Kidney (tissue), 14 donors: ENCODE results near the gene ARV1. TPM values are rescaled to one million over a fixed set of nuclear protein-coding genes. Genes with fewer than 3 reads are reported as not detected.

Source experiments
- DNase-seq, 5 donors: peaks; one replicate each; pipeline ENCODE4 v3.0.0-alpha.2; 2013 to 2020
- FAIRE-seq: peaks from 2 replicates; lab custom pipeline; 2012; peaks lifted over from hg19 to GRCh38; lab: Jason Lieb, UNC
- H3K27ac ChIP-seq, 2 donors: one replicate each; pipeline ENCODE4 v1.7.0; 2013; ENCODE audit warnings: low read depth in 2 of 2, low read length in 2 of 2, inconsistent platforms in 1 of 2
- H3K27me3 ChIP-seq: one replicate; pipeline ENCODE4 v1.7.1; 2013; ENCODE audit warnings: low read length, inconsistent platforms; ENCODE audit not compliant: control insufficient read depth, insufficient read depth
- H3K36me3 ChIP-seq, 3 donors: one replicate each; pipeline versions ENCODE4 v1.7.0 to v1.7.1; 2013; ENCODE audit warnings: low read length in 3 of 3, control low read depth in 1 of 3, inconsistent platforms in 1 of 3; ENCODE audit not compliant: insufficient read depth in 3 of 3, control insufficient read depth in 2 of 3
- H3K4me1 ChIP-seq, 3 donors: one replicate each; pipeline versions ENCODE4 v1.7.0 to v1.7.1; 2013; ENCODE audit warnings: low read length in 3 of 3, inconsistent platforms in 1 of 3, low read depth in 1 of 3; ENCODE audit not compliant: control insufficient read depth in 2 of 3, insufficient read depth in 2 of 3
- H3K4me3 ChIP-seq, 3 donors: one replicate each; pipeline versions ENCODE4 v1.7.0 to v1.8.1; 2013; ENCODE audit warnings: low read length in 3 of 3, control low read depth in 1 of 3, inconsistent platforms in 1 of 3
- H3K9ac ChIP-seq, 3 donors: one replicate each; pipeline versions ENCODE4 v1.7.0 to v1.7.1; 2013; ENCODE audit warnings: low read length in 3 of 3, control low read depth in 1 of 3, inconsistent platforms in 1 of 3
- H3K9me3 ChIP-seq, 3 donors: one replicate each; pipeline versions ENCODE4 v1.7.0 to v1.7.1; 2013; ENCODE audit warnings: low read length in 3 of 3, control low read depth in 1 of 3, inconsistent platforms in 1 of 3; ENCODE audit not compliant: control insufficient read depth in 2 of 3, insufficient read depth in 1 of 3
- intact Hi-C: fragments of 100-400 bp; cut with DNase I; formaldehyde crosslinking; loops from one replicate; pipeline ENCODE4 v1.11.1; 2022
- polyA plus RNA-seq: library from polyadenylated mRNA; stranded (reverse); fragments of 350-450 nt; fragmentation: Illumina TruSeq; extraction: RNeasy Lipid Tissue Mini Kit (QIAGEN cat#74804); gene quantifications from one replicate; pipeline ENCODE4 v1.2.3, GENCODE V29; 2014; ENCODE audit warnings: low read depth, low replicate concordance; ENCODE audit not compliant: insufficient read depth
- total RNA-seq: library from RNA; stranded (reverse); fragmentation: NEBNext Ultra II Directional; extraction: Animal tissue kit (Norgen Biotek cat#: 25700); gene quantifications from one replicate; pipeline ENCODE4 v1.2.1, GENCODE V29; 2021
- TF ChIP-seq, protein P1 (sequence below): IDR thresholded peaks from 3 replicates; pipeline ENCODE4 v1.5.1; 2012; ENCODE audit warnings: mild to moderate bottlenecking, moderate library complexity, borderline replicate concordance; ENCODE audit not compliant: insufficient read depth; ENCODE audit errors: extremely low read depth
- donor health status: control.
- donor health status: control.
- donor health status: control.
- donor health status: control.
- donor health status: control.
- donor health status: DM: yes; HTN: yes; CAD: no.
- donor health status: Normal renal cell carcinoma (clear cell type).

The ARV1 gene
- total and polyA plus RNA-seq, 2 donors from 2014 or later: 21.1 to 38.5 TPM

DNA sequence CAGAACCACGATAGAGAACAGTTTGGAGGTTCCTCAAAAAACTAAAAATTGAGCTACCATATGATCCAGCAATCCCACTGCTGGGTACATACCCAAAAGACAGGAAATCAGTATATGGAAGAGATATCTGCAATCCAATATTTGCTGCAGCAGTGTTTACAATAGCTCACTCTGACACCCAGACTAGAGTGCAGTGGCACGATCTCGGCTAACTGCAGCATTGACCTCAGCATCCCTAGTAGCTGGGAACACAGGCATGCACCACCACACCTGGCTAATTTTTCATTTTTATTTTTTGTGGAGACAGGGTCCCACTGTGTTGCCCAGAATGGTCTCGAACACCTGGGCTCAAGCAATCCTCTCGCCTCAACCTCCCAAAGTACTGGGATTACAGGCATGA is 13.4 kb upstream of the ARV1 start:
- intact Hi-C loops: no loop called here
- TF ChIP-seq, protein P1, sequence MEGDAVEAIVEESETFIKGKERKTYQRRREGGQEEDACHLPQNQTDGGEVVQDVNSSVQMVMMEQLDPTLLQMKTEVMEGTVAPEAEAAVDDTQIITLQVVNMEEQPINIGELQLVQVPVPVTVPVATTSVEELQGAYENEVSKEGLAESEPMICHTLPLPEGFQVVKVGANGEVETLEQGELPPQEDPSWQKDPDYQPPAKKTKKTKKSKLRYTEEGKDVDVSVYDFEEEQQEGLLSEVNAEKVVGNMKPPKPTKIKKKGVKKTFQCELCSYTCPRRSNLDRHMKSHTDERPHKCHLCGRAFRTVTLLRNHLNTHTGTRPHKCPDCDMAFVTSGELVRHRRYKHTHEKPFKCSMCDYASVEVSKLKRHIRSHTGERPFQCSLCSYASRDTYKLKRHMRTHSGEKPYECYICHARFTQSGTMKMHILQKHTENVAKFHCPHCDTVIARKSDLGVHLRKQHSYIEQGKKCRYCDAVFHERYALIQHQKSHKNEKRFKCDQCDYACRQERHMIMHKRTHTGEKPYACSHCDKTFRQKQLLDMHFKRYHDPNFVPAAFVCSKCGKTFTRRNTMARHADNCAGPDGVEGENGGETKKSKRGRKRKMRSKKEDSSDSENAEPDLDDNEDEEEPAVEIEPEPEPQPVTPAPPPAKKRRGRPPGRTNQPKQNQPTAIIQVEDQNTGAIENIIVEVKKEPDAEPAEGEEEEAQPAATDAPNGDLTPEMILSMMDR: no peak
- H3K36me3 ChIP-seq: no peaks in the 10 kb centered on the region
- H3K4me1 ChIP-seq: no peaks in the 10 kb centered on the region
- H3K9ac ChIP-seq: no peak overlapping the region
- H3K9me3 ChIP-seq: no peaks in the 10 kb centered on the region
- DNase-seq: no peak
- no peaks in the 10 kb centered on the region for H3K27me3 ChIP-seq
- H3K27ac ChIP-seq: no peak overlapping the region
- FAIRE-seq: no peak
- no peak overlapping the region for H3K4me3 ChIP-seq

DNA sequence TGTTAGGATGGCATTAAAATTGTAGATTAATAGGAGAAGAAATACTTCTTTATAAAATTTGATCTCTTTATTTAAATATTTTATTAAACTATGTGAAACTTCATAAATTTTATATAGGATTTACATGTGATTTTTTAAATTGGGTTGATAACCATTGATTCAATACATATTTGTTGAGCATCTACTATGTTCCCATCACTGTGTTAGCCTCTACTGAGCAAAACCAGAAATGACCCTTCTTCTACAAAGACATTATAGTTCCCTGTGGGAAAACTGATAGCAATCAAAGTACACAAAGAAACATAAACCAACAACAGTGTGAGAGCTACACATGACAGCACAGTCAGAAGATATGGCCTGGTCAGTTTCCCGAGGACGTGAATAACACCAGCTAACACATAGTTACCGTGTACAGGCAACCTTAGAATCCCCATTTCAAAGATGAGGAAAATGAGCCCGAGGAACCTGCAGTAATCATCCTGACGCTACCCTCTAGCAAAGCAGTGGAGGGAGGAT is 12.5 kb upstream of the ARV1 start:
- FAIRE-seq (peak; percentile 61), DNase-seq (no peak)
- Histone ChIP-seq H3K4me1 (no peaks in the 10 kb centered on the region), H3K9ac (no peak overlapping the region), H3K27me3 (no peaks in the 10 kb centered on the region), H3K36me3 (no peaks in the 10 kb centered on the region), H3K9me3 (no peaks in the 10 kb centered on the region), H3K27ac (no peak overlapping the region), H3K4me3 (no peak overlapping the region)
- TF ChIP-seq, protein P1: no peak
- intact Hi-C loops: no loop called here

DNA sequence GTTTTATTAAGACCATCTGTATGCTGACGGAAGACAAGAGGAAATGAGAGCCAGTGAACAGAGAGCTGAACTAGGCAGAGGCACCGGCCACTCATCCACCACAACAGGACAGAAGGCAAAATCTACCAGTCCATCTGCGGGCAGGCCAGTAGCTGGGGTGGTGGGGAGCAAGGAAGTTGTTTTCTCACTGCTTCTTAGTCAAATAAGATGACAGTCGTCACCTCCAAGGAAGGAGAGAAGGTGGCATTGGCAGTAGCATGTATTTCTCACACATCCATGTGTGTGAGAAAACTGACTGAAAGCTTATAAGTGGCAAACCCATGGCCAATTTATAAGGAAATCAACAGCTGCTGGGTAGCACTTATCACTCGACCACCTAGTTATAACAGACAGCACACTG is 8.5 kb upstream of the ARV1 start:
- H3K27ac ChIP-seq: no peak overlapping the region

More for the DNA sequence above, 8.5 kb upstream of the ARV1 start:
- TF ChIP-seq, protein P1: no peak
- H3K27me3 ChIP-seq: no peaks in the 10 kb centered on the region
- no peaks in the 10 kb centered on the region for H3K9me3 ChIP-seq
- no peak overlapping the region for H3K4me3 ChIP-seq
- no peaks in the 10 kb centered on the region for H3K36me3 ChIP-seq
- no peak for DNase-seq
- intact Hi-C loops: no loop called here
- FAIRE-seq: no peak
- no peaks in the 10 kb centered on the region for H3K4me1 ChIP-seq
- no peak overlapping the region for H3K9ac ChIP-seq
